Vagina (tissue), 2 donors: Measurements from ENCODE around the gene CASP3.

Experiments
- CTCF ChIP-seq, 3 experiments: fragments of 450-650 bp in 2 of 3; fragments of 200-600 bp in 1 of 3; sonication (generic) in 1 of 3; IDR thresholded peaks; one replicate each; pipeline ENCODE4 v1.5.1; 2017 to 2019; ENCODE audit warnings: antibody characterized with exemption in 3 of 3, mild to moderate bottlenecking in 2 of 3, moderate library complexity in 2 of 3
- POLR2A ChIP-seq, 2 donors: fragments of 450-650 bp; IDR thresholded peaks; one replicate each; pipeline ENCODE4 v1.6.1; 2017; ENCODE audit warnings: antibody characterized with exemption in 2 of 2, mild to moderate bottlenecking in 2 of 2, moderate library complexity in 2 of 2
- POLR2AphosphoS5 ChIP-seq, 2 donors: sonication (generic); formaldehyde crosslinking; IDR thresholded peaks; one replicate each; pipeline ENCODE4 v1.9.0; 2017; ENCODE audit warnings: antibody characterized with exemption in 2 of 2, mild to moderate bottlenecking in 2 of 2, low read depth in 1 of 2; ENCODE audit not compliant: insufficient read depth in 1 of 2

- TF ChIP-seq POLR2AphosphoS5 (IDR thresholded peaks at IDR 0.05; ENCODE audit: insufficient read depth in 1 of 2, low read depth in 1 of 2): no peak
- TF ChIP-seq POLR2A (IDR thresholded peaks at IDR 0.05): no peak
- no peak for TF ChIP-seq CTCF (IDR thresholded peaks at IDR 0.05)
These were observed 52.5 kb downstream of the CASP3 start for GRCh38 chr4:184596617-184597185.
